Stimulated activated CD8-positive, alpha-beta memory T cell treated with anti-CD3 and anti-CD28 coated beads, Interleukin-7, amount 100 ng/mL, for 1 hour (primary cell): ENCODE data around the gene FBXW8.

Experiments
- DNase-seq, 2 donors: peaks; one replicate each; pipeline ENCODE4 v3.0.0-alpha.2; 2020; ENCODE audit warnings: low read depth in 2 of 2

The FBXW8 gene

GRCh38 chr12:117020536-117021220, 109.9 kb downstream of the FBXW8 start:
- DNase-seq: no peak

- DNase-seq: no peak
Observed at GRCh38 chr12:117022465-117022864, 111.7 kb downstream of the FBXW8 start.

GRCh38 chr12:117023998-117024960, 113.5 kb downstream of the FBXW8 start:
- no peak for DNase-seq

- no peak for DNase-seq
Observed at GRCh38 chr12:117024961-117025480, 114.3 kb downstream of the FBXW8 start.

- peak in 1 of 2 donors; percentile 16 for DNase-seq
Observed at GRCh38 chr12:117025481-117026151, 114.9 kb downstream of the FBXW8 start.

GRCh38 chr12:117026343-117026742, 115.6 kb downstream of the FBXW8 start:
- no peak for DNase-seq

GRCh38 chr12:117026921-117027250, 116.1 kb downstream of the FBXW8 start:
- DNase-seq: no peak

GRCh38 chr12:117027251-117028086, 116.7 kb downstream of the FBXW8 start:
- DNase-seq: no peak

GRCh38 chr12:117028254-117028653, 117.5 kb downstream of the FBXW8 start:
- no peak for DNase-seq

GRCh38 chr12:117030187-117030900, 119.6 kb downstream of the FBXW8 start:
- no peak for DNase-seq

- no peak for DNase-seq
Observed at GRCh38 chr12:117031843-117032592, 121.3 kb downstream of the FBXW8 start.

GRCh38 chr12:117032593-117033381, 122.0 kb downstream of the FBXW8 start:
- DNase-seq: no peak

- no peak for DNase-seq
Observed at GRCh38 chr12:117033382-117034221, 122.9 kb downstream of the FBXW8 start.

GRCh38 chr12:117034249-117034648, 123.5 kb downstream of the FBXW8 start:
- DNase-seq: no peak

- DNase-seq: no peak
Observed at GRCh38 chr12:117034701-117035151, 124.0 kb downstream of the FBXW8 start.

GRCh38 chr12:117035287-117035686, 124.5 kb downstream of the FBXW8 start:
- no peak for DNase-seq

GRCh38 chr12:117036046-117036445, 125.3 kb downstream of the FBXW8 start:
- DNase-seq: no peak

- DNase-seq: no peak
Observed at GRCh38 chr12:117036547-117036946, 125.8 kb downstream of the FBXW8 start.
